Ovary (tissue), 9 donors: ENCODE data around the gene ETV5. TPM values are rescaled to one million over a fixed set of nuclear protein-coding genes. Genes with fewer than 3 reads are reported as not detected.
A peak's percentile ranks its signal among the peaks of the same experiment; 100 is the strongest.

ENCODE experiments used
- DNase-seq, 5 donors: peaks; one replicate each; pipeline ENCODE4 v3.0.0-alpha.2; 2019 to 2020
- H3K27ac ChIP-seq, 2 donors: fragments of 200-600 bp; one replicate each; pipeline versions ENCODE4 v1.5.1 to v1.8.0; 2019 to 2022
- H3K27me3 ChIP-seq: fragments of 200-600 bp; one replicate; pipeline ENCODE4 v1.8.0; 2022
- H3K36me3 ChIP-seq: fragments of 200-600 bp; sonication (generic); one replicate; pipeline ENCODE4 v1.5.1; 2019
- H3K4me1 ChIP-seq: one replicate; pipeline ENCODE4 v1.8.1; 2013; ENCODE audit warnings: mild to moderate bottlenecking, moderate library complexity; ENCODE audit not compliant: insufficient read depth
- H3K4me3 ChIP-seq: fragments of 200-600 bp; sonication (generic); one replicate; pipeline ENCODE4 v1.5.1; 2017
- H3K9me3 ChIP-seq, 2 donors: fragments of 200-600 bp in 1 of 2; sonication (generic) in 1 of 2; one replicate each; pipeline versions ENCODE4 v1.5.1 to v1.8.1; 2013 to 2019; ENCODE audit warnings: mild to moderate bottlenecking in 1 of 2, moderate library complexity in 1 of 2
- EP300 ChIP-seq: sonication (generic); formaldehyde crosslinking; IDR thresholded peaks from one replicate; pipeline ENCODE4 v1.6.1; 2017; ENCODE audit warnings: antibody characterized with exemption
- POLR2A ChIP-seq: fragments of 450-650 bp; IDR thresholded peaks from one replicate; pipeline ENCODE4 v1.6.1; 2017; ENCODE audit warnings: antibody characterized with exemption, mild to moderate bottlenecking, moderate library complexity
- WGBS, 3 donors: extraction: QIAGEN DNeasy Blood & Tissue Kit in 1 of 3; methylation state at CpG; one replicate each; pipeline versions ENCODE4 v1.1.5 to v1.1.7; 2013 to 2017; 5-methylcytosine and 5-hydroxymethylcytosine counted together
- intact Hi-C, 4 donors: fragments of 100-400 bp; cut with DNase I; formaldehyde crosslinking; loops; one replicate each; pipeline versions ENCODE4 v1.11.0 to v1.15.1; 2022 to 2023
- polyA plus RNA-seq, 2 donors: library from polyadenylated mRNA; stranded (reverse); fragments of 200-250 nt in 1 of 2; fragments of 350-450 nt in 1 of 2; fragmentation: Illumina TruSeq in 1 of 2; extraction: RNeasy Lipid Tissue Mini Kit (QIAGEN cat#74804) in 1 of 2; gene quantifications; one replicate each; pipeline ENCODE4 v1.2.3, GENCODE V29; 2013 to 2014
- total RNA-seq, 7 donors: library from RNA; depleted of rRNA in 2 of 7; stranded (reverse); fragments of >200 nt in 2 of 7; fragmentation: NEBNext Ultra II Directional in 3 of 7; extraction: Animal tissue kit (Norgen Biotek cat#: 25700) in 3 of 7; gene quantifications; one replicate each; pipeline versions ENCODE4 v1.1.0 to v1.2.4, GENCODE V29; 2016 to 2023
- TF ChIP-seq, protein P1 (sequence below), 3 donors: fragments of 450-650 bp in 2 of 3; fragments of 200-600 bp in 1 of 3; IDR thresholded peaks; one replicate each; pipeline versions ENCODE4 v1.5.1 to v1.8.0; 2016 to 2022; ENCODE audit warnings: antibody characterized with exemption in 3 of 3, mild to moderate bottlenecking in 1 of 3
- donor health status: DM: no; HTN: no; CAD: no; lungs with moderate emphysema.
- donor health status: DM: no; HTN: no; CAD: no.
- donor health status: Bipolar disorder and iron deficiency.
- donor health status: DM: yes; HTN: yes; CAD: no.
- donor health status: DM: no; HTN: no; CAD: no.
- donor health status: DM: yes; HTN: yes; CAD: no.

The ETV5 gene
- total and polyA plus RNA-seq, 9 donors, result 1.8 to 20.4 (median 6.6) TPM

DNA sequence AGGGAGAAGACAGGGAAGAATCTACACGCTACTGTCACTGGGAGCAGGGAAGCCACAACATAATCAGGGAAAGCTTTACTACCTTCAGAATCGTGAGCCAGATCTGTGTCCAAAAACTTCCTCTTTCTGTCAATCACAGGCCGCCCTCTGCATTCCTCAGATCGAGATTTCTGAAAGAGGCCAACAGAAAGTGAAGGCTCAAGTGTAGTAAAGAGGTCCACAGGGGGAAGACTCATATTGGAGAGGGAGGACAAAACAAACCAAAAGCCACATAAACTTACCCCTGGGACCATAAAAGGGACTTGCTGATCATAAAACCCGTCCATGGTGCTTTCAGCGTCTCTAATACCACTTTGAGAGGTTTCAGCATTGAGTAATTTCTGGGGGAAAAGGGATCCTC lies 3.3 kb downstream of the ETV5 start:
- TF ChIP-seq POLR2A (no peak), EP300 (no peak)
- TF ChIP-seq, protein P1, sequence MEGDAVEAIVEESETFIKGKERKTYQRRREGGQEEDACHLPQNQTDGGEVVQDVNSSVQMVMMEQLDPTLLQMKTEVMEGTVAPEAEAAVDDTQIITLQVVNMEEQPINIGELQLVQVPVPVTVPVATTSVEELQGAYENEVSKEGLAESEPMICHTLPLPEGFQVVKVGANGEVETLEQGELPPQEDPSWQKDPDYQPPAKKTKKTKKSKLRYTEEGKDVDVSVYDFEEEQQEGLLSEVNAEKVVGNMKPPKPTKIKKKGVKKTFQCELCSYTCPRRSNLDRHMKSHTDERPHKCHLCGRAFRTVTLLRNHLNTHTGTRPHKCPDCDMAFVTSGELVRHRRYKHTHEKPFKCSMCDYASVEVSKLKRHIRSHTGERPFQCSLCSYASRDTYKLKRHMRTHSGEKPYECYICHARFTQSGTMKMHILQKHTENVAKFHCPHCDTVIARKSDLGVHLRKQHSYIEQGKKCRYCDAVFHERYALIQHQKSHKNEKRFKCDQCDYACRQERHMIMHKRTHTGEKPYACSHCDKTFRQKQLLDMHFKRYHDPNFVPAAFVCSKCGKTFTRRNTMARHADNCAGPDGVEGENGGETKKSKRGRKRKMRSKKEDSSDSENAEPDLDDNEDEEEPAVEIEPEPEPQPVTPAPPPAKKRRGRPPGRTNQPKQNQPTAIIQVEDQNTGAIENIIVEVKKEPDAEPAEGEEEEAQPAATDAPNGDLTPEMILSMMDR (IDR thresholded peaks at IDR 0.05), result no peak
- H3K4me3 ChIP-seq, result no peak overlapping the region
- no peak for DNase-seq
- H3K9me3 ChIP-seq, result no peaks in the 10 kb centered on the region
- peaks cover 7% of the 10 kb centered on the region for H3K4me1 ChIP-seq
- intact Hi-C loops, result loop anchor here in 1 of 4 donors (10.0 kb wide), 1 partner anchor 469 kb away; the partner anchor contains the start of gene DNAJB11
- no peaks in the 10 kb centered on the region for H3K27me3 ChIP-seq
- 86 to 88% (median 86%) methylated on average over 6 of the region's 6 CpGs for WGBS, 3 donors
- H3K27ac ChIP-seq, result no peak overlapping the region
- H3K36me3 ChIP-seq, result no peaks in the 10 kb centered on the region

DNA sequence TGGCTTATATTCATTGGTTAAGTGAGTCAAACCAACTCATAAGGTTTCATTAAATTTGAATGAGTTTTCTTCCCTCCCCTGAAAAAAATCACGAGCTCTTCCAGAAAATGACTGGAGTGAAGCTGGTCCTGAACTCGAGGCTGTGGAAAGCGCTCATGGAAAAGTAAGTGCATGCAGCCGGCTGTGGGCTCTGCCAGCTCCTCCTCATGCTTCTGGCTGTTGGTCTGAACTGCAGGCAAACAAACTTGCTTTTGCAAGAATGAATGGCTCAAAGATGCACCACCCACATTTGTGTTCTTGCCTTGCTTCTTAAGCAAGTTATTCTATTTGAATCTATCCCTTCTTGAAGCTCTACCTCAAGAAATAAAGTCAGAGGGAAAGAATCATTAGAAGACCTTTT lies 6.2 kb downstream of the ETV5 start:
- intact Hi-C loops, result loop anchor here in 1 of 4 donors (10.0 kb wide), 1 partner anchor 472 kb away; the partner anchor contains the start of gene DNAJB11

DNA sequence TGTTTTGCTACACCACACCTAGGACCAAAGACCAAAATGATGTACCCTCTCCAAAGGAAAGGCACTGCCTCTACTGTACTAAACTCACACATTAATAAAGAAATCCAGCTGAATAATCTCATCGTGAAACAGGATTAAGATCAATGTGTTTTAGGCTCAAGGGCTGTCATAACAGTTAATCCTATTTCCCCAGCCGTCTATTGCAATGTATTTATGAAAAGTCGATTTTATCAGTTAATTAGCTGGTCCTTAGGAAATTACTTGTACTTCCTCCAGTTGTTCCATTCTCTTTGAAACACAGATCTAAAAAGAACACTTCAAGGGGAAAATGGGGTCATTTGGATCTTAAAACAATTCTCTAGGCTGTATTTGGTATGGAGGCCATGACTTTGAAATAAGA lies 8.5 kb downstream of the ETV5 start:
- H3K4me1 ChIP-seq, result no peaks in the 10 kb centered on the region
- no peak for DNase-seq
- intact Hi-C loops, result loop anchor here in 1 of 4 donors (10.0 kb wide), 1 partner anchor 474 kb away; the partner anchor contains the start of gene DNAJB11
- WGBS, 3 donors, result 83 to 89% (median 84%) methylated on average over 3 of the region's 3 CpGs
- TF ChIP-seq, protein P1 (IDR thresholded peaks at IDR 0.05), result no peak
- no peak for TF ChIP-seq EP300
- no peak for TF ChIP-seq POLR2A
- no peaks in the 10 kb centered on the region for H3K9me3 ChIP-seq
- H3K27ac ChIP-seq, result no peak overlapping the region
- no peaks in the 10 kb centered on the region for H3K27me3 ChIP-seq
- H3K36me3 ChIP-seq, result no peaks in the 10 kb centered on the region
- H3K4me3 ChIP-seq, result no peak overlapping the region

More for the DNA sequence above, 6.2 kb downstream of the ETV5 start:
- H3K4me3 ChIP-seq, result no peak overlapping the region
- 66 to 81% (median 74%) methylated on average over 4 of the region's 4 CpGs for WGBS, 3 donors
- H3K27me3 ChIP-seq, result no peaks in the 10 kb centered on the region
- H3K4me1 ChIP-seq, result peaks cover under 1% of the 10 kb centered on the region
- no peak for DNase-seq
- H3K27ac ChIP-seq, result no peak overlapping the region
- TF ChIP-seq, protein P1 (IDR thresholded peaks at IDR 0.05), result no peak
- TF ChIP-seq POLR2A (no peak), EP300 (no peak)
- no peaks in the 10 kb centered on the region for H3K36me3 ChIP-seq
- no peaks in the 10 kb centered on the region for H3K9me3 ChIP-seq

DNA sequence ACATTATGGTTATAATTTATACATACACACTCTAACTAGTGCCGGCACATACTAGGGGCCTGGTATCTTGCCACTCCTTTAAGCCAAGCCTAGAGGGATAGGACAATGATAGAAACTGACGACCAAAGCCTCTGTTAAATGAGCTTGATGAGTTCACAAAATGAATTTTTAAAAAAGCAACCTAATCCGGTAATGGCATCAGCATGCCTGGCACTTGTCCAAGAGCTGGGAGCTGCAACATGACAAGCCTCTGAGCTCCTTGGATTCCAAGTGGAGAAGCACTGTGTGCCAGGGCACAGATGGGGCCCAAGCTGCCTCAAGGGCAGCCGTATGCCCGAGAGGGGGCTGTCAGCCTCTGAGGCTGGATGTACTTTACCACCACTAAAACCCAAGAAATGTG lies 9.7 kb downstream of the ETV5 start:
- WGBS, 3 donors, result 84 to 86% (median 84%) methylated on average over 5 of the region's 5 CpGs
- Histone ChIP-seq H3K36me3 (no peaks in the 10 kb centered on the region), H3K27ac (no peak overlapping the region), H3K4me1 (no peaks in the 10 kb centered on the region), H3K27me3 (no peaks in the 10 kb centered on the region), H3K4me3 (no peak overlapping the region), H3K9me3 (no peaks in the 10 kb centered on the region)
- no peak for TF ChIP-seq EP300
- TF ChIP-seq POLR2A, result no peak
- TF ChIP-seq, protein P1 (IDR thresholded peaks at IDR 0.05), result no peak
- DNase-seq, result peak in 1 of 5 donors; percentile 13
- intact Hi-C loops, result loop anchor here in 1 of 4 donors (5.0 kb wide), 1 partner anchor 123 kb away; no protein-coding TSS in a partner anchor
